Measurements from ENCODE around the gene CNTN5.
"Not testable (repeated sequence)": the region's sequence is repeated elsewhere in the genome, so short reads cannot be mapped to it uniquely, and the experiment has no call there.

CNTN5 gene

DNA sequence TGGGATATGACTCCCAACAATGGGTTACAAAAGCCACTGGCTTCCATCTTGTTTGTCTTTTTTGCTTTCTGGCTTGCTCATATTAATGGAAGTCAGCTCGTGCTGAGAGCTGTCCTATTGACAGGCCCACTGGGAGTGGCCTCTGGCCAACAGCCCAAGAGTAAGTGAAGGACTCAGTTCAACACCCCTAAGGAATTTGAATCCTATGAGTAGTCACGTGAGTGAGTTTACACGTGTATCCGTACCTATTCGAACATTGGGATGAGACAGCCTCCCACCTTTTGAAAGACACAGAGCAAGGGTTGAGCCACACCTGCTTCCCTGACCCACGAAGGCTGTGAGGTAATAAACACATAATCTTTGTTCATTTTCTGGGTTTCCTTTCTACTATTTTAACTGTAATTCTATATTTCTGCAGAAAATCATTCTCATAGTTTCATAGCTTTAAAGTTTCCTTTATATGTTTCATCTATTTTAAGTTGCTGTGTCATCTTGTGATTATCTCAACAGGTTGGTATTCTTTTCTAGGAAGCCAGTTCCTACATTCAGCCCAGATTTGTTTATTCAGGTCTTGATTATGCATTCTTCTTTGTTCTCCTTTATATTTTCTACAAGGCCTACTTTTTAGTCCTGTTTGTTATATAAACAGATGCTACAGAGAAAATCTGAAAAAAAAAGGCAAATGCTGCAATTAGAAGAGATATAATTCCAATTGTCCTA lies 802.3 kb downstream of the CNTN5 start:
- Histone ChIP-seq H3K9me3 (ENCODE audit: control insufficient read depth, low read length) (no peaks in the 10 kb centered on the region), H3K9ac (ENCODE audit: low read length) (no peak overlapping the region), H3K4me3 (ENCODE audit: low read length) (no peak overlapping the region), H3K36me3 (ENCODE audit: control insufficient read depth, insufficient read depth, low read length) (no peaks in the 10 kb centered on the region), H3K4me1 (ENCODE audit: control insufficient read depth, insufficient read depth, low read length) (no peaks in the 10 kb centered on the region), H3K27me3 (ENCODE audit: control insufficient read depth, insufficient read depth, low read length) (no peaks in the 10 kb centered on the region)

DNA sequence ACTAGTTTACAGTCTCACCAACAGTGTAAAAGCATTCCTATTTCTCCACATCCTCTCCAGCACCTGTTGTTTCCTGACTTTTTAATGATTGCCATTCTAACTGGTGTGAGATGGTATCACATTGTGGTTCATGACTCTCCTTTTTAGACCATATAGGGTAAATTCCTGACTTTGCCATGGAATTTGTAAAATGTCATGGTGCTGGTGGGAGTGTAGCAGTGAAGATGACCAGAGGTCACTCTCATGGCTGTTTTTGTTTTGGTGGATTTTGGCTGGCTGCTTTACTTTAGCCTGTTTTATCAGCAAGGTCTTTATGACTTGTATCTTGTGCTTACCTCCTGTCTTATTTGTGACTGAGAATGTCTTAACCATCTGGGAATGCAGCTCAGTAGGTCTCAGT lies 816.0 kb downstream of the CNTN5 start:
- H3K9me3 ChIP-seq (ENCODE audit: control insufficient read depth, low read length); H3K9ac ChIP-seq (ENCODE audit: low read length); H3K27me3 ChIP-seq (ENCODE audit: control insufficient read depth, insufficient read depth, low read length); H3K36me3 ChIP-seq (ENCODE audit: control insufficient read depth, insufficient read depth, low read length); H3K4me3 ChIP-seq (ENCODE audit: low read length); H3K4me1 ChIP-seq (ENCODE audit: control insufficient read depth, insufficient read depth, low read length): not testable (repeated sequence)

DNA sequence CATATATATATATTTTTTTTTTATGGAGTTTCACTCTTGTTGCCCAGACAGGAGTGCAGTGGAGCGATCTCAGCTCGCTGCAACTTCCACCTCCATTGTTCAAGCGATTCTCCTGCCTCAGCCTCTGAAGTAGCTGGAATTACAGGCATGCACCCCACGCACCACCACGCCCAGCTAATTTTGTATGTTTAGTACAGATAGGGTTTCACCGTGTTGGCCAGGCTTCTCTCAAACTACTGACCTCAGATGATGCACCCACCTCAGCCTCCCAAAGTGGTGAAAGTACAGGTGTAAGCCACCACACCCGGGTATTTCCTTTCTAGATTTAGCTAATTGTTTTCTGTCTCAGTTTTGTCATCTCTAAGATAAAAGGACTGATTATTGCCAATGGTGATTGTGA lies 821.1 kb downstream of the CNTN5 start:
- H3K36me3 ChIP-seq (ENCODE audit: control insufficient read depth, insufficient read depth, low read length), result no peaks in the 10 kb centered on the region
- H3K4me3 ChIP-seq (ENCODE audit: low read length), result no peak overlapping the region
- no peaks in the 10 kb centered on the region for H3K4me1 ChIP-seq (ENCODE audit: control insufficient read depth, insufficient read depth, low read length)
- no peaks in the 10 kb centered on the region for H3K27me3 ChIP-seq (ENCODE audit: control insufficient read depth, insufficient read depth, low read length)
- no peaks in the 10 kb centered on the region for H3K9me3 ChIP-seq (ENCODE audit: control insufficient read depth, low read length)
- no peak overlapping the region for H3K9ac ChIP-seq (ENCODE audit: low read length)

DNA sequence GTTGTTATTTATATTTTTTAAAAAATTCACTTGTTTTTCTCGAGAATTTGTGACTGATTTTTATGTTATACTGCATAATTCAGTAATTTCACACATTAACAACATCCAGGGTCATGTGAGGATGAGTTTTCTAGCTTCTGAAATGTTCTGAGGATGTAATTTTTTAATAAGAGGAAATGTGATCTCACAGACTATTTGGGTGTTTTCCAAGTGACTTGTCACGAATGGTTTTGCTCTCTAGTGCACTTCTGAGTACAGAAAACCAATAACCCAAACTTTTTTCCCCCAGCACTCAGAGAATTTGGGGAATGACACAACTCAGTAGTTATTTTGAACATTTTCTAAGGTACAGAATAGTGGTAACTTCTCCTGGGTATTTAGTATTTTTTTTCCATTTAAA lies 845.2 kb downstream of the CNTN5 start:
- Histone ChIP-seq H3K36me3 (ENCODE audit: control insufficient read depth, insufficient read depth, low read length) (no peaks in the 10 kb centered on the region), H3K4me3 (ENCODE audit: low read length) (no peak overlapping the region), H3K4me1 (ENCODE audit: control insufficient read depth, insufficient read depth, low read length) (no peaks in the 10 kb centered on the region), H3K9ac (ENCODE audit: low read length) (no peak overlapping the region), H3K27me3 (ENCODE audit: control insufficient read depth, insufficient read depth, low read length) (no peaks in the 10 kb centered on the region), H3K9me3 (ENCODE audit: control insufficient read depth, low read length) (no peaks in the 10 kb centered on the region)

DNA sequence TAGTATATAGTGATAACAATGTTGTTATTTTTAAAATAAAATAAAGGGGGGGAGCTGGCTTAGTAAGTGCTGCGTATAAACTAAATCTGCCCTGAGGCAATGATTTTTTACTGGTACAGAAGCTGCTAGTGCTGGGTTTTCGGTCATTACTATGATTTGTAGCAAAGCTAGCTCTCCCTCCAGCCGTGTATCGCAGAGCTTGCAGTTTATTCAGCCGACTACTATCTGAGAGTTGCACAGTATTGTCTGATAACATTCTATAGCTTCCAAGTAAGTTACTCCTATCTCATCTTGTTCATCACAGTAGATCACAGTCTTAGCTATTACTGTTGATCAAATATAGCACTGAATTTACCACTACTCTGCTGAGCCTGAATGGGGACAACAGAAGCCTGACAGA lies 860.9 kb downstream of the CNTN5 start:
- Histone ChIP-seq H3K36me3 (ENCODE audit: control insufficient read depth, insufficient read depth, low read length) (no peaks in the 10 kb centered on the region), H3K27me3 (ENCODE audit: control insufficient read depth, insufficient read depth, low read length) (no peaks in the 10 kb centered on the region), H3K4me1 (ENCODE audit: control insufficient read depth, insufficient read depth, low read length) (no peaks in the 10 kb centered on the region), H3K4me3 (ENCODE audit: low read length) (no peak overlapping the region), H3K9ac (ENCODE audit: low read length) (no peak overlapping the region), H3K9me3 (ENCODE audit: control insufficient read depth, low read length) (no peaks in the 10 kb centered on the region)

DNA sequence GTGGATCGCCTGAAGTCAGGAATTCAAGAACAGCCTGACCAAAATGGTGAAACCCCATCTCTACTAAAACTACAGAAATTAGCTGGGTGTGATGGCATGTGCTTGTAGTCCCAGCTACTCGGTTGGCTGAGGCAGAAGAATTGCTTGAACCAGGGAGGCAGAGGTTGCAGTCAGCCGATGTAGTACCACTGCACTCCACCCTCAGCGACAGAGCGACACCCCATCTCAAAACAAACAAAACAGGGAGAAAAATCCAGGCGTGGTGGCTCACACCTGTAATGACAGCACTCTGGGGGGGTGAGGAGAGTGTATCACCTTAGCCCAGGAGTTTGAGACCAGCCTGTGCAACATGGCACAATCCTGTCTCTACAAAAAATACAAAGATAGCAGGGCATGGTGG lies 864.0 kb downstream of the CNTN5 start:
- Histone ChIP-seq H3K9ac (ENCODE audit: low read length) (no peak overlapping the region), H3K27me3 (ENCODE audit: control insufficient read depth, insufficient read depth, low read length) (no peaks in the 10 kb centered on the region), H3K36me3 (ENCODE audit: control insufficient read depth, insufficient read depth, low read length) (no peaks in the 10 kb centered on the region), H3K4me3 (ENCODE audit: low read length) (no peak overlapping the region), H3K4me1 (ENCODE audit: control insufficient read depth, insufficient read depth, low read length) (no peaks in the 10 kb centered on the region), H3K9me3 (ENCODE audit: control insufficient read depth, low read length) (no peaks in the 10 kb centered on the region)

DNA sequence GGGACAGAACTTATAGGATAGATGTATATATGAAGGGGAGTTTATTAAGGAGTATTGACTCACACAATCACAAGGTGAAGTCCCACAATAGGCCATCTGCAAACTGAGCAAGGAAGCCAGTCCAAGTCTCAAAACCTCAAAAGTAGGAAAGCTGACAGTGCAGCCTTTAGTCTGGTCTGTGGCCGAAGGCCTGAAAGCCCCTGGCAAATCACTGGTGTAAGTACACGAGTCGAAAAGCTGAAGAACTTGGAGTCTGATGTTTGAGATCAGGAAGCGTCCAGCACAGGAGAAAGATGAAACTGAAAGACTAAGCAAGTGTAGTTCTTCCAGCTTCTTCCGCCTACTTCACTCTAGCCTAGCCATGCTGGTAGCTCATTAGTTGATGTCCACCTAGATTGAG lies 866.7 kb downstream of the CNTN5 start:
- H3K9me3 ChIP-seq (ENCODE audit: control insufficient read depth, low read length), result no peaks in the 10 kb centered on the region
- H3K36me3 ChIP-seq (ENCODE audit: control insufficient read depth, insufficient read depth, low read length), result no peaks in the 10 kb centered on the region
- no peak overlapping the region for H3K4me3 ChIP-seq (ENCODE audit: low read length)
- H3K9ac ChIP-seq (ENCODE audit: low read length), result no peak overlapping the region
- no peaks in the 10 kb centered on the region for H3K4me1 ChIP-seq (ENCODE audit: control insufficient read depth, insufficient read depth, low read length)
- H3K27me3 ChIP-seq (ENCODE audit: control insufficient read depth, insufficient read depth, low read length), result no peaks in the 10 kb centered on the region

DNA sequence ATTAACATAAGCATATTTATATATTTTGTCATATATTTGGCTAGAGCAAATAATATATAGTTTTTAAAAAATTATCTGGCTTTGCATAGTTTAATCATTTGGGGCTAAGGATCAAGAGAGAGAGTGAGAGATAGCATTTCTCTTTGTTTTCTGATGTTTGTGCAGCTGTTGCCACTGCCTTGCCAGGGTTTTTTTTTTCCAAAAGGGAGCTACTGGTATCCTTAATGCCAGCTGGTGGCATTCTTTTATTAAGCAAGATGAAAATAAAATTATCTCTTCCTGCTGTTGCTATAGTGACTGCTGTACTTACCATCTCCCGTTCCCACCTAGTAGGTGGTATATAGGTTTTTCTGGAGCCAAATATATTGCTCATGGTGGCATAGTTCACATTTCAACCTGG lies 873.1 kb downstream of the CNTN5 start:
- no peaks in the 10 kb centered on the region for H3K36me3 ChIP-seq (ENCODE audit: control insufficient read depth, insufficient read depth, low read length)
- no peaks in the 10 kb centered on the region for H3K27me3 ChIP-seq (ENCODE audit: control insufficient read depth, insufficient read depth, low read length)
- H3K9me3 ChIP-seq (ENCODE audit: control insufficient read depth, low read length), result no peaks in the 10 kb centered on the region
- H3K9ac ChIP-seq (ENCODE audit: low read length), result no peak overlapping the region
- H3K4me1 ChIP-seq (ENCODE audit: control insufficient read depth, insufficient read depth, low read length), result no peaks in the 10 kb centered on the region
- no peak overlapping the region for H3K4me3 ChIP-seq (ENCODE audit: low read length)

DNA sequence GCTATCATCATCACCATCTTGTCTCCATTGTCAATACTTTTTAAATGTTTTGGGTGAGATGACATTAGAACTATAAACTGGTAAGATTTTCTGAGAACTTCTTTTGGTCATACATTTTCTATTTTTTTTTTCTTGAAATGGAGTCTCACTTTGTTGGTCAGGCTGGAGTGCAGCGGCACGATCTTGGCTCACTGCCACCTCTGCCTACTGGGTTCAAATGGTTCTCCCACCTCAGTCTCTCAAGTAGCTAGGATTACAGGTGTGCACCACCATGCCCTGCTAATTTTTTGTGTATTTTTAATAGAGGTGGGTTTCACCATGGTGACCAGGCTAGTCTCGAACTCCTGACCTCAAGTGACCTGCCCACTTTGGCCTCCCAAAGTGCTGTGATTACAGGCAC lies 880.4 kb downstream of the CNTN5 start:
- no peaks in the 10 kb centered on the region for H3K9me3 ChIP-seq (ENCODE audit: control insufficient read depth, low read length)
- no peaks in the 10 kb centered on the region for H3K36me3 ChIP-seq (ENCODE audit: control insufficient read depth, insufficient read depth, low read length)
- no peaks in the 10 kb centered on the region for H3K27me3 ChIP-seq (ENCODE audit: control insufficient read depth, insufficient read depth, low read length)
- no peaks in the 10 kb centered on the region for H3K4me1 ChIP-seq (ENCODE audit: control insufficient read depth, insufficient read depth, low read length)
- H3K9ac ChIP-seq (ENCODE audit: low read length), result no peak overlapping the region
- no peak overlapping the region for H3K4me3 ChIP-seq (ENCODE audit: low read length)

DNA sequence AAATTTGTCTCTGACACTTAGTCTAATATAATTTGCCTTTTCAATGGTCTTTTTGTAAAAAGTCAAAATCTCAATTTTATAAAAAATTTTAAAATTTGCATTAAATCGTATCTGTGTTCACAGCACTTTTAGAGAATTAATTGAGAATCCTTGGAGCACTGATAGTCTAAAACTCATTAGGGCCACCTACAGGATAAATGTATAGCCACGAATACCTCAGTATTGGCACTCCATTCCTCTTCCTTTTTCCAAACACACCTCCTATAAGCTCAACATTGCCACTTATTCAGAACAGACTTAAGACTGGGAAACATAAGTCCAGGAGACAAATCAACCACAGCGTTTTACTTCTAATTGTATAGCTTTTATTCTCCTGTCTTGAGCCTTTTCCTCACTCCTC lies 890.4 kb downstream of the CNTN5 start:
- no peak overlapping the region for H3K4me3 ChIP-seq (ENCODE audit: low read length)
- H3K9me3 ChIP-seq (ENCODE audit: control insufficient read depth, low read length), result no peaks in the 10 kb centered on the region
- no peaks in the 10 kb centered on the region for H3K4me1 ChIP-seq (ENCODE audit: control insufficient read depth, insufficient read depth, low read length)
- H3K27me3 ChIP-seq (ENCODE audit: control insufficient read depth, insufficient read depth, low read length), result no peaks in the 10 kb centered on the region
- no peak overlapping the region for H3K9ac ChIP-seq (ENCODE audit: low read length)
- H3K36me3 ChIP-seq (ENCODE audit: control insufficient read depth, insufficient read depth, low read length), result no peaks in the 10 kb centered on the region

DNA sequence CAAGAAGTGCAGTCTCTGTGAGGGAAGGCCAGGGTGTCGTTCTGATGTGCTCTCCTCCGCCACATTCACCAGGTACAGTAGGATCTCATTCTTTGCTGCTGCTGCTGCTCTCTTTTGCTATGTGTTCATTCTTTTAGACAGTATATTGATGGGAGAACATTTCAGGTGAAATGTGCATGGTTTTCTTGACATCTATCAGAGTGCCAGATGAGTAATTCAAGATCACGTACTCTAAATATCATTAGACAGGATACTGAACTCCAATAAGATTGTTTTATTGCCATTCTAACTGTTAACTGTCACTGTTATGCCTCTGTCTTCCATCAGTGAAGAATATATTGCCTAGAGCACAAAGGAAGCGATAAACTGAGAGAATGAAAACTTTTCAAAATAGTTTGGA lies 895.3 kb downstream of the CNTN5 start:
- Histone ChIP-seq H3K9me3 (ENCODE audit: control insufficient read depth, low read length) (no peaks in the 10 kb centered on the region), H3K4me1 (ENCODE audit: control insufficient read depth, insufficient read depth, low read length) (no peaks in the 10 kb centered on the region), H3K27me3 (ENCODE audit: control insufficient read depth, insufficient read depth, low read length) (no peaks in the 10 kb centered on the region), H3K36me3 (ENCODE audit: control insufficient read depth, insufficient read depth, low read length) (no peaks in the 10 kb centered on the region), H3K4me3 (ENCODE audit: low read length) (no peak overlapping the region), H3K9ac (ENCODE audit: low read length) (no peak overlapping the region)

DNA sequence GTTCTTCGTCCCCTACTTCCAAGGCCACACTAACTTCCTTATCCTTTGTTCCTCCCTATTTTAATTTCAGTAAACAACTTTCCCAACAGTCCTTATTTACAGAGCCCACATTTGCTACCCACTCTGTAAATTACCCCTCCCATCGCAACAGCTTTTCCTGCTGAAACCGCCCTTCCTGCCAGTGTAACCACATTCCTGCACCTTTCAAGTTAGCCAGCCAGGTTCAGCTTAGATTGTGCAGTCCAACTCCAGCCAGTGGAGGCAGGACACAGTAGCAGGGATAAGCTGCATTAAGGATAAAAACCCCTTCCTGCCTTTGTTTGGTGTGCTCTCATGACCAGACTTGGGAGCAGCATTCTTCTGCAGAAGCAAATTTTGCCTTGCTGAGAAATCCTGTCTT lies 898.0 kb downstream of the CNTN5 start:
- Histone ChIP-seq H3K4me1 (ENCODE audit: control insufficient read depth, insufficient read depth, low read length) (no peaks in the 10 kb centered on the region), H3K4me3 (ENCODE audit: low read length) (no peak overlapping the region), H3K9me3 (ENCODE audit: control insufficient read depth, low read length) (no peaks in the 10 kb centered on the region), H3K27me3 (ENCODE audit: control insufficient read depth, insufficient read depth, low read length) (no peaks in the 10 kb centered on the region), H3K36me3 (ENCODE audit: control insufficient read depth, insufficient read depth, low read length) (no peaks in the 10 kb centered on the region), H3K9ac (ENCODE audit: low read length) (no peak overlapping the region)

DNA sequence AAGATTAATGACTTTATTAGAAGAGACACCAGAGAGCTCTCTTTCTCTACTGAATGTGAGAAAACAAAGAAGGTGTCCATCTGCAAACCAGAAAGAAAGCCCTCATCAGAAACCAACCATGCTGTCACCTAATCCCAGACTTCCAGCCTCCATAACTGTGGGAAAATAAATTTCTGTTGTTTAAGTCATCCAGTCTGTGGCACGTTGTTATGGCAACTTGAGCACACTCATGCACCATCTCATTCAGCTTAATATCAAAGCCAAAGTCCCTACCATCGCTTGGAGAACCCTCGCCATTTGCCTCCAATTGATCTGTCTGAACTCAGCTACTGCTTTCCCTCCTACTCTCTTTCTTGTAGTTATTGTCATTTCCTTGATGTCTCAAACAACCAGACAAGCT lies 900.2 kb downstream of the CNTN5 start:
- Histone ChIP-seq H3K4me1 (ENCODE audit: control insufficient read depth, insufficient read depth, low read length) (no peaks in the 10 kb centered on the region), H3K4me3 (ENCODE audit: low read length) (no peak overlapping the region), H3K9me3 (ENCODE audit: control insufficient read depth, low read length) (no peaks in the 10 kb centered on the region), H3K27me3 (ENCODE audit: control insufficient read depth, insufficient read depth, low read length) (no peaks in the 10 kb centered on the region), H3K36me3 (ENCODE audit: control insufficient read depth, insufficient read depth, low read length) (no peaks in the 10 kb centered on the region), H3K9ac (ENCODE audit: low read length) (no peak overlapping the region)

All from mucosa of stomach (tissue), 1 donor.